WTC11 (cell line): Measurements from ENCODE around the gene GTF3C1. TPM values are rescaled to one million over a fixed set of nuclear protein-coding genes. Genes with fewer than 3 reads are reported as not detected.

Experiments used
- ATAC-seq: fragments of 200-7000 bp; cut with Tn5 transposase; 2 replicates; pipeline ENCODE4 v1.10.0; 2021; ENCODE audit warnings: mild to moderate bottlenecking, moderate library complexity
- CTCF ChIA-PET: fragments of 300-600 bp; sonication (Branson Sonifier 250); formaldehyde crosslinking; loops from one replicate; lab custom pipeline; 2021; ENCODE audit warnings: antibody characterized with exemption; lab: Charles Lee
- POLR2A ChIA-PET: fragments of 350-600 bp; sonication (Branson Sonifier 250); formaldehyde crosslinking; loops from one replicate; lab custom pipeline; 2021; ENCODE audit warnings: antibody characterized with exemption; lab: Charles Lee
- DNase-seq: peaks from one replicate; pipeline ENCODE4 v3.0.0; 2021; ENCODE audit warnings: low spot score
- H3K27ac Mint-ChIP-seq: 2 replicates; pipeline ENCODE4 v1.8.0; 2021; ENCODE audit warnings: mixed read lengths
- H3K27me3 Mint-ChIP-seq: 2 replicates; pipeline ENCODE4 v1.8.0; 2021; ENCODE audit warnings: low read depth, mild to moderate bottlenecking, moderate library complexity, mixed read lengths
- H3K36me3 Mint-ChIP-seq: 2 replicates; pipeline ENCODE4 v1.8.0; 2021; ENCODE audit warnings: mixed read lengths
- H3K4me1 Mint-ChIP-seq: 2 replicates; pipeline ENCODE4 v1.8.0; 2022; ENCODE audit warnings: mixed read lengths
- H3K4me3 Mint-ChIP-seq: 2 replicates; pipeline ENCODE4 v1.8.0; 2021; ENCODE audit warnings: mild to moderate bottlenecking, moderate library complexity, mixed read lengths
- H3K9me3 Mint-ChIP-seq: 2 replicates; pipeline ENCODE4 v1.8.0; 2021; ENCODE audit warnings: mixed read lengths
- ATF1 ChIP-seq: sonication (generic); formaldehyde crosslinking; IDR thresholded peaks from 2 replicates; pipeline ENCODE4 v1.8.1; 2023; ENCODE audit warnings: mild to moderate bottlenecking, moderate library complexity, missing genetic modification reagents
- CREB1 ChIP-seq: sonication (generic); formaldehyde crosslinking; IDR thresholded peaks from 2 replicates; pipeline ENCODE4 v1.8.0; 2023; ENCODE audit warnings: mild to moderate bottlenecking, missing genetic modification reagents
- ESRRA ChIP-seq: sonication (generic); formaldehyde crosslinking; IDR thresholded peaks from 2 replicates; pipeline ENCODE4 v1.8.1; 2022; ENCODE audit warnings: mild to moderate bottlenecking, missing genetic modification reagents, borderline replicate concordance
- GTF2I ChIP-seq: fragments of 250-450 bp; sonication (Bioruptor Pico); conservative IDR thresholded peaks from 2 replicates; pipeline ENCODE4 v1.4.0; 2021; ENCODE audit warnings: mild to moderate bottlenecking
- IRF1 ChIP-seq: sonication (generic); formaldehyde crosslinking; IDR thresholded peaks from 2 replicates; pipeline ENCODE4 v1.8.0; 2023; ENCODE audit warnings: missing genetic modification reagents
- JUN ChIP-seq: sonication (generic); formaldehyde crosslinking; IDR thresholded peaks from 2 replicates; pipeline ENCODE4 v1.8.0; 2023; ENCODE audit warnings: mild to moderate bottlenecking, missing genetic modification reagents
- MXD4 ChIP-seq: fragments of 250-450 bp; sonication (Bioruptor Pico); IDR thresholded peaks from 2 replicates; pipeline ENCODE4 v1.8.0; 2021; ENCODE audit warnings: mild to moderate bottlenecking, moderate library complexity, borderline replicate concordance
- NFATC4 ChIP-seq: fragments of 250-450 bp; sonication (Bioruptor Pico); IDR thresholded peaks from 2 replicates; pipeline ENCODE4 v1.9.0; 2021; ENCODE audit warnings: mild to moderate bottlenecking
- NFYB ChIP-seq: sonication (generic); formaldehyde crosslinking; conservative IDR thresholded peaks from 2 replicates; pipeline ENCODE4 v1.8.0; 2022; ENCODE audit warnings: low read depth, missing genetic modification reagents
- NR2C2 ChIP-seq: sonication (generic); formaldehyde crosslinking; IDR thresholded peaks from 2 replicates; pipeline ENCODE4 v1.8.0; 2022; ENCODE audit warnings: mild to moderate bottlenecking, missing genetic modification reagents
- SMAD3 ChIP-seq: sonication (generic); formaldehyde crosslinking; IDR thresholded peaks from 2 replicates; pipeline ENCODE4 v1.8.0; 2022; ENCODE audit warnings: missing genetic modification reagents, mild to moderate bottlenecking, borderline replicate concordance
- SOX15 ChIP-seq: fragments of 250-450 bp; sonication (Bioruptor Pico); IDR thresholded peaks from 2 replicates; pipeline ENCODE4 v1.9.0; 2021; ENCODE audit warnings: mild to moderate bottlenecking
- TEAD1 ChIP-seq: sonication (generic); formaldehyde crosslinking; IDR thresholded peaks from 2 replicates; pipeline ENCODE4 v1.8.0; 2022; ENCODE audit warnings: mild to moderate bottlenecking, missing genetic modification reagents
- TP53 ChIP-seq: sonication (generic); formaldehyde crosslinking; IDR thresholded peaks from 2 replicates; pipeline ENCODE4 v1.8.1; 2023; ENCODE audit warnings: mild to moderate bottlenecking, missing genetic modification reagents
- ZBTB21 ChIP-seq: sonication (generic); formaldehyde crosslinking; IDR thresholded peaks from 2 replicates; pipeline ENCODE4 v1.8.1; 2023; ENCODE audit warnings: mild to moderate bottlenecking, missing genetic modification reagents, borderline replicate concordance
- ZMAT4 ChIP-seq: fragments of 250-450 bp; sonication (Bioruptor Pico); IDR thresholded peaks from 2 replicates; pipeline ENCODE4 v1.9.0; 2021; ENCODE audit warnings: mild to moderate bottlenecking
- ZNF232 ChIP-seq: sonication (generic); formaldehyde crosslinking; IDR thresholded peaks from 2 replicates; pipeline ENCODE4 v1.8.0; 2022; ENCODE audit warnings: mild to moderate bottlenecking, missing genetic modification reagents
- total RNA-seq: library from RNA; stranded (reverse); gene quantifications from 3 replicates; pipeline ENCODE4 v1.2.3, GENCODE V29; 2021
- TF ChIP-seq, protein P1 (sequence below): sonication (generic); formaldehyde crosslinking; IDR thresholded peaks from 2 replicates; pipeline ENCODE4 v1.8.1; 2023; ENCODE audit warnings: mild to moderate bottlenecking, moderate library complexity, missing genetic modification reagents
- TF ChIP-seq, protein P2 (sequence below): sonication (generic); formaldehyde crosslinking; IDR thresholded peaks from 2 replicates; pipeline ENCODE4 v1.8.1; 2023; ENCODE audit warnings: mild to moderate bottlenecking, missing genetic modification reagents, moderate library complexity
- TF ChIP-seq, protein P3 (sequence below): sonication (generic); formaldehyde crosslinking; IDR thresholded peaks from 2 replicates; pipeline ENCODE4 v1.8.1; 2023; ENCODE audit warnings: mild to moderate bottlenecking, missing genetic modification reagents
- TF ChIP-seq, protein P4 (sequence below): fragments of 200-600 bp; IDR thresholded peaks from 2 replicates; pipeline ENCODE4 v1.8.0; 2022; ENCODE audit warnings: antibody characterized with exemption

Gene GTF3C1
- total RNA-seq, 1 experiment from 2014 or later, result 146 TPM

GRCh38 chr16:27429981-27430441 is 119.7 kb downstream of the GTF3C1 start (continued):
- TF ChIP-seq ZMAT4 (CRISPR knock-in tag), result no peak
- TF ChIP-seq, protein P1, sequence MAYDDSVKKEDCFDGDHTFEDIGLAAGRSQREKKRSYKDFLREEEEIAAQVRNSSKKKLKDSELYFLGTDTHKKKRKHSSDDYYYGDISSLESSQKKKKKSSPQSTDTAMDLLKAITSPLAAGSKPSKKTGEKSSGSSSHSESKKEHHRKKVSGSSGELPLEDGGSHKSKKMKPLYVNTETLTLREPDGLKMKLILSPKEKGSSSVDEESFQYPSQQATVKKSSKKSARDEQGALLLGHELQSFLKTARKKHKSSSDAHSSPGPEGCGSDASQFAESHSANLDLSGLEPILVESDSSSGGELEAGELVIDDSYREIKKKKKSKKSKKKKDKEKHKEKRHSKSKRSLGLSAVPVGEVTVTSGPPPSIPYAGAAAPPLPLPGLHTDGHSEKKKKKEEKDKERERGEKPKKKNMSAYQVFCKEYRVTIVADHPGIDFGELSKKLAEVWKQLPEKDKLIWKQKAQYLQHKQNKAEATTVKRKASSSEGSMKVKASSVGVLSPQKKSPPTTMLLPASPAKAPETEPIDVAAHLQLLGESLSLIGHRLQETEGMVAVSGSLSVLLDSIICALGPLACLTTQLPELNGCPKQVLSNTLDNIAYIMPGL (CRISPR knock-in tag), result no peak

- TF ChIP-seq, protein P2, sequence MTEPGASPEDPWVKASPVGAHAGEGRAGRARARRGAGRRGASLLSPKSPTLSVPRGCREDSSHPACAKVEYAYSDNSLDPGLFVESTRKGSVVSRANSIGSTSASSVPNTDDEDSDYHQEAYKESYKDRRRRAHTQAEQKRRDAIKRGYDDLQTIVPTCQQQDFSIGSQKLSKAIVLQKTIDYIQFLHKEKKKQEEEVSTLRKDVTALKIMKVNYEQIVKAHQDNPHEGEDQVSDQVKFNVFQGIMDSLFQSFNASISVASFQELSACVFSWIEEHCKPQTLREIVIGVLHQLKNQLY (CRISPR knock-in tag), result no peak
- TF ChIP-seq, protein P3, sequence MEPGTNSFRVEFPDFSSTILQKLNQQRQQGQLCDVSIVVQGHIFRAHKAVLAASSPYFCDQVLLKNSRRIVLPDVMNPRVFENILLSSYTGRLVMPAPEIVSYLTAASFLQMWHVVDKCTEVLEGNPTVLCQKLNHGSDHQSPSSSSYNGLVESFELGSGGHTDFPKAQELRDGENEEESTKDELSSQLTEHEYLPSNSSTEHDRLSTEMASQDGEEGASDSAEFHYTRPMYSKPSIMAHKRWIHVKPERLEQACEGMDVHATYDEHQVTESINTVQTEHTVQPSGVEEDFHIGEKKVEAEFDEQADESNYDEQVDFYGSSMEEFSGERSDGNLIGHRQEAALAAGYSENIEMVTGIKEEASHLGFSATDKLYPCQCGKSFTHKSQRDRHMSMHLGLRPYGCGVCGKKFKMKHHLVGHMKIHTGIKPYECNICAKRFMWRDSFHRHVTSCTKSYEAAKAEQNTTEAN (CRISPR knock-in tag), result no peak
- no peak for TF ChIP-seq ZBTB21 (CRISPR knock-in tag)
- TF ChIP-seq GTF2I (CRISPR knock-in tag), result no peak
- TF ChIP-seq TEAD1 (CRISPR knock-in tag), result no peak
- no peak for TF ChIP-seq NFYB
- TF ChIP-seq SOX15, result no peak
- TF ChIP-seq IRF1, result no peak
- TF ChIP-seq JUN (CRISPR knock-in tag), result no peak
- TF ChIP-seq SMAD3 (CRISPR knock-in tag), result no peak
- TF ChIP-seq NR2C2, result no peak
- no peak for TF ChIP-seq NFATC4
- TF ChIP-seq MXD4, result no peak
- no peak for TF ChIP-seq TP53 (CRISPR knock-in tag)
- TF ChIP-seq, protein P4, sequence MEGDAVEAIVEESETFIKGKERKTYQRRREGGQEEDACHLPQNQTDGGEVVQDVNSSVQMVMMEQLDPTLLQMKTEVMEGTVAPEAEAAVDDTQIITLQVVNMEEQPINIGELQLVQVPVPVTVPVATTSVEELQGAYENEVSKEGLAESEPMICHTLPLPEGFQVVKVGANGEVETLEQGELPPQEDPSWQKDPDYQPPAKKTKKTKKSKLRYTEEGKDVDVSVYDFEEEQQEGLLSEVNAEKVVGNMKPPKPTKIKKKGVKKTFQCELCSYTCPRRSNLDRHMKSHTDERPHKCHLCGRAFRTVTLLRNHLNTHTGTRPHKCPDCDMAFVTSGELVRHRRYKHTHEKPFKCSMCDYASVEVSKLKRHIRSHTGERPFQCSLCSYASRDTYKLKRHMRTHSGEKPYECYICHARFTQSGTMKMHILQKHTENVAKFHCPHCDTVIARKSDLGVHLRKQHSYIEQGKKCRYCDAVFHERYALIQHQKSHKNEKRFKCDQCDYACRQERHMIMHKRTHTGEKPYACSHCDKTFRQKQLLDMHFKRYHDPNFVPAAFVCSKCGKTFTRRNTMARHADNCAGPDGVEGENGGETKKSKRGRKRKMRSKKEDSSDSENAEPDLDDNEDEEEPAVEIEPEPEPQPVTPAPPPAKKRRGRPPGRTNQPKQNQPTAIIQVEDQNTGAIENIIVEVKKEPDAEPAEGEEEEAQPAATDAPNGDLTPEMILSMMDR, result no peak
- no peak for TF ChIP-seq ATF1 (CRISPR knock-in tag)
- no peak for TF ChIP-seq CREB1 (CRISPR knock-in tag)
- no peak for TF ChIP-seq ZNF232
- no peak for TF ChIP-seq ESRRA (CRISPR knock-in tag)
- H3K4me1 Mint-ChIP-seq, result no peaks in the 10 kb centered on the region
- ATAC-seq, result no peak
- H3K9me3 Mint-ChIP-seq, result peaks cover 10% of the 10 kb centered on the region
- no peak for DNase-seq
- no peak overlapping the region for H3K27ac Mint-ChIP-seq
- no peak overlapping the region for H3K4me3 Mint-ChIP-seq
- H3K27me3 Mint-ChIP-seq, result no peaks in the 10 kb centered on the region; the same call in 1 of the 2 replicates
- POLR2A ChIA-PET, result no interaction called here
- H3K36me3 Mint-ChIP-seq, result no peaks in the 10 kb centered on the region
- CTCF ChIA-PET, result interaction anchor here (1.5 kb wide), 1 partner anchor 8 kb away, joined by 4 read pairs; no protein-coding TSS in a partner anchor
Observed at GRCh38 chr16:27429330-27429871, 120.3 kb downstream of the GTF3C1 start.
